NOMO-1 treated with DMSO at 0.1 percent for 48 hours (cell line): Measurements from ENCODE around the gene ISG20.

Source experiments
- DNase-seq: peaks from one replicate; lab custom pipeline; 2025; ENCODE audit not compliant: unreplicated experiment; lab: John Stamatoyannopoulos, UW

ISG20 gene

DNA sequence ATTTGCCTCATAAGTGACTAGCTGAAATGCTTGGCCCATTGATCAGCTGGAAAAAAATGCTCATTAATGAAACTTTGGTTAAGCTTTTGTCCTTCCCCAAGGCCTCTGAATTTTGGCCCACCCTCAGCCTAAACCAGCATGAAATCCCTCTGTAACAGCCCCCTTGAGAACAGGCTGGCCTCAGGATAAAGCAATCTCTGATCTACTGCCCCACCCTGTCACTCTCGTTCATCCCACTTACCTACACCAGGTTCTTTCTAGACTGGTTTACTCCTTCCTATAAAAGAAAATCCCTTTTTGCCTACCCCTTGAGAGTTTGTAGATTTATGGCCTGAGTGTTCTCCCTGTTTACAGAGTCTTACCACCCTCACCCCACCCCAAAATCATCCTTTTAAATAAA, 21.0 kb upstream of the ISG20 start:
- no peak for DNase-seq

DNA sequence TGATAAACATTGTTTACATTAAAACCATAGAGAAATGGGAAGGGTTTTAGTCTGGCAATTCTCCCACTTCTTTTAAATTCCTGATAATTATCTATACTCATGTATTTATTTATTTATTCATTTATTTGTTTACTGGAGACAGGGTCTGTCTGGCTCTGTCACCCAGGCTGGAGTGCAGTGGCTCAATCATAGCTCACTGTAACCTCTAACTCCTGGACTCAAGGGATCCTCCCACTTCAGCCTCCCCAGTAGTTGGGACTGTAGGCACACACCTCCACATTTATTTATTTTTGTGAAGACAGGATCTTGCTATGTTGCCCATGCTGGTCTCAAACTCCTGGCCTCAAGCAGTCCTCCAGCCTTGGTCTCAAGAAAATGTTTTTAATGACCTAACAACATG, 20.1 kb upstream of the ISG20 start:
- no peak for DNase-seq

DNA sequence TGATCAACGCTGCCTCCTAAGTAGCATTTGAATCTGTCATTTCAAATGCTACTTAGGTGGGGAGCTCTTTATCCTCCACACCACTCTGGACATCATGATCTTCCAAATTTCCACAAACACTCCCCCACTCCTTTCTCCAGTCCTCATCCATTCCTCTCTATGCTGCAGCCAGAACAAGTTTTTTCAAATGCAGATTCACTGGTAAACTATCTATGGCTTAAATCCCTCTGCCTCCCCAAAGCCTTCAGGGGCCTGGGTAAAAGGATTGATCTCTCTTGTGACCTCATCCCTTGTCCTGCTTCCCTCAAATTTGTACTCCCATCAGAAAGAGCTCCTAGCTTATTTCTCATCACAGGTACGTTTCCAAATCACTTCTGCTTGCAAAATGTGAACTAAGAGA, 19.0 kb upstream of the ISG20 start:
- no peak for DNase-seq

DNA sequence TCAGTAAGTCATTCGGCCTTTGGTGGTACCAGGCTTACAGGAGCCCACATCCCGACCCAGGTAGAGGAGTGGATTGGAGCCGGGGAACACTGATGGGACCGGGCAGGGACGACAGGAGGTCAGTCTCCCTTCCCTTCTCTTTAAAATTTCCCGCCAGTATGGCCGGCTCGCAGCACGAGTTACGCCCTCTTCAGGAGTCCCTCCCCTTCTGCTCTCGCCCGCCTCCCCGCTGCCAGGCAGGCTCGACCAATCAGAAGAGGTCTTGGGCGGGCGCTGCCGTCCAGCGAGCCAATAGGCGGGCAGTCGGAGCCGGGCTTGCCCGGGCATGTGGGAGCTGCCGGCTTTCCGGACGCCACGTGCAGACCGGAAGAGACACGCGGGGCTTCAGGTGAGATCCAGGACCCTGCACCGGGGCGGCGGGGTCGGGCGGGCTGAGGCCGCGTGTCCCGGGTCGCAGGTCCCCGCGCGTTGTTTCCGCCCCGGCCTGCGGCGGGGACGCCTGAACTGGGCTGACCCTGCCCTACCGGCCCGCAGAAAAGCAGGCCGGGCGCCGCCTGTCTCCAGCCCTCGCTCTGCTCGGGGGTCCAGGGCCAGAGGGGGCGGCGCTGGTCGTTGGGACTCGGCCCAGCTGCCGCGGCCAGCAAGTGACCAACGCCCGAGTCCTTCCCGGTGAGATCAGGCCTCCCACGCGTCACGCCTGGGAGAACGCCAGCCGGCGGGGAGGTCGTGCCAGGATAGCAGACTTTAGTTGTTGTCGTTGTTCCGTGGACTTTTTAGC, 17.6 kb upstream of the ISG20 start, which contains the start of gene AEN:
Gene AEN (plus strand): TSS at position 346 of the 778 bp plus-strand sequence. CDS start 4,870 bp downstream, outside the sequence.
- peak; percentile 93 for DNase-seq

DNA sequence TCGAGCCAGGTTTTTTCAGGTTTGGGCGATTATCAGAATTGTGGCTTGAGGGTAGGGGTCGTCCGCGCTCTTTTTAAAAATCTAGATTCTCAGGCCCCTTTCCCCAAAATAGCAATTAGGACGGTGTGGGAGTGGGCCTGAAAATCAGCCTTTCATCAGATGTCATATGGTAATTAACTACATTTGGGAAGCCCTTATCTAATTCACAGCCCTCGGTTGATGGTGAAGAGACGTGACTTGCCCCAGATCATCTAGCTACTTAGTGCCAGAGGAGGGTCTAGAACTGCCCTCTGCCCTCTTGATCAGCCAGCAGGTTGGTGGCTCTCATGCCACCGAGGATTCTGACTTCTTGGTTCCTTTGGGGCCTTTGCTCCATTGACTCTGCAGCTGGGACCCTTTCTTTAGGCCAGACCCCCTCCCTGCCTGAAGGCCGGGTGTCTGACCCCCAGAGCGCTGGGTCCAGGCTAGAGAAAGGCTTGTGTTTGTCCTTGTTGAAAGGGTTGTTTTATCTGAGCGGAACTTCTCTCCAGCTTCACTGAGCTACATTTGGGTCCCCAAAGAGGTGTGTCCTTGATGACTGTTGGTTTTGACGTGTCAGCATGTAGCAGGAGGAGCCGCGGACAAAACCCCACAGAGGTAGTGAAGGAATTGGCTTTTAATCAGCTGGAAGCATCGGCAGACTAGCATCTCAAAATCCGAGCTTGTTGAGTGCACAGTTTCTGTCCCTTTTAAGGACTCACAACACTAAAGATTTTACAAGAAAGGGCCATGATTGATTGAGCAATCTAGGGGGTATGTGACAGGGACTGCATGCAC, 16.8 kb upstream of the ISG20 start:
- peak; percentile 60 for DNase-seq

DNA sequence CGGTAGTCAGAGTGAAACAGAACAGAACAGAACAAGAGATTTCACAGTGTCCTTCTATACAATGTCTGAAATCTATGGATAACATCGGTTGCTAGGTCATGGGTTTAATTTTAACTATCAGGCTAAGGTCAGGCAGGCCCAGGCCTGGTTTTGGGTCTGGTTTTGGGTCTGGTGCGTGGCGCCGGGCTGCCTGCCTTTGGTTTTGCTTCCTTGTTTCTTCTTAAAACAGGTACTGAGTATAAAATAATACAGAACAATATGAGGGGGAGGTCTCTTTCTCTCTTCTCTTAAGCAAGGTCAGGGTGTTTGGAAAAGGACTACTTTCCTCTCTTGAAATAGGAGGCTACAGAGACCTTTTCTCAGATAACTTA, 16.2 kb upstream of the ISG20 start:
- DNase-seq: no peak

DNA sequence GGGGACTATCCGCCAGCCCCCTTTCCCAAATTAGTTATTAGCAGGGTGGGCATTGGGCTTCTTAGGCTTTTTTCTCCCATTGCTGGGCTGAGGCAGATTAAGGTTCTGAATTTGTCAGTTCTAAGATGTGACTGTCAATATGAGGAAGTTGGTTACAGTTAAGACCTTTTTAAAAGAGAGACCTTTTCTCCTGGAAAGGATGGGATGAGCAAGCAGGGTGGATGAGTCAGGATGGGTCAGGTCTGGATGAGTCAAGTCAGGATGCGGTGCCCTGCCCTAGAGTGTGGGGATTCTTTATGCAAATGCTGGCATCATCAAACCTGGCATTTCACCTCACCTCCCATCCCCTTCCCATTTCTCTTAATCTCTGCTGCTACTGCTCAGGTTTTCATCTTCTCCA, 15.8 kb upstream of the ISG20 start:
- DNase-seq: peak; percentile 7

DNA sequence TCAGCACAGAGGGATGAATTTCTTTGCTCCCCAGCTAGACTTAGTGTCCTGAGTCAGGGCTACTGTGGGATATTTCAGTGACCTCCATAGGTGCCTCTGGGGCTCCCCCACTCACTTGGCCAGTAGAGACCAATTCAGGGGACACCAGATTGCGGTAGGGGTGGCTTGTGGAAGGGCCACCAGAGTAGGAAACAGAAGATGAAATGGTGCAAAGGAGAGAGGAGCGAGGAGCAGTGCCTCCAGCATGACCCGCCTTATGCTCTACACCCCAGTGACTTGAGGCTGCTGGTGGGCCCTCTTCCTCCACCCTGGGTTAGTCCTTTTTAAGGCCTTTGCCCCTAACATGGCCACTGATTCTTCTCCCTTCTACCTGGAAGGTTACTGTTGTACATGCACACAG, 15.2 kb upstream of the ISG20 start:
- DNase-seq: no peak

DNA sequence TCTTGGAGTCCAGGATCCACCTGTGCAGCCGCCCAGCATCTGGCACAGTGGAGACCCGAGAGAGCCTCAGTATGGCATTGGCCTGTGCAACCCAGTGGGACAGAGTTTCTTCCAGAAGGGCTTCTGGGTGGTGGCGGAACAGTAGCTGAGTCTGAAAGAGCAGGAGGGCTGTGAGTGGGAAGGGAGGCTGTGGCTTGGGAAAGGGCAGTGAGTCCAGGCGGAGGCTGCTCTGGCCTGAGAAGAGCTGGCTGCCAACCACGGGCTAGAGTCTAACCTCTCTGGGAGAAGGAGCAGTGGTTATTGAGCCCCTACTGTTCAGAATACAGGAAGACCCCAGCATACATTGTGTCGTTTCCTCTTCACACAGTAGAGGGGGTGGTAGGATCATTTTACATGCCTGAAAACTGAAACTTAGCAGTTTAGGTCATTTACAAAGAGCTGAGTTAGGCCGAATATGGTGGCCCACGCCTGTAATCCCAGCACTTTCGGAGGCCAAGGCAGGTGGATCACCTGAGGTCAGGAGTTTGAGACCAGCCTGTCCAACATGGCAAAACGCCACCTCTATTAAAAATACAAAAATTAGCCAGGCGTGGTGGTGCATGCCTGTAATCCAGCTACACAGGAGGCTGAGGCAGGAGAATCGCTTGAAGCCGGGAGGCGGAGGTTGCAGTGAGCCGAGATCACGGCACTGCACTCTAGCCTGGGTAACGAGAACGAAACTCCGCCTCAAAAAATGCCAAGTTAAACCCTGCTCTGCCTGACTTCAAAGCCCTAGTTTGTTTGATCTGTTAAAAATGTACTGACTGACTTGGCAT, 14.5 kb upstream of the ISG20 start:
- DNase-seq: no peak

DNA sequence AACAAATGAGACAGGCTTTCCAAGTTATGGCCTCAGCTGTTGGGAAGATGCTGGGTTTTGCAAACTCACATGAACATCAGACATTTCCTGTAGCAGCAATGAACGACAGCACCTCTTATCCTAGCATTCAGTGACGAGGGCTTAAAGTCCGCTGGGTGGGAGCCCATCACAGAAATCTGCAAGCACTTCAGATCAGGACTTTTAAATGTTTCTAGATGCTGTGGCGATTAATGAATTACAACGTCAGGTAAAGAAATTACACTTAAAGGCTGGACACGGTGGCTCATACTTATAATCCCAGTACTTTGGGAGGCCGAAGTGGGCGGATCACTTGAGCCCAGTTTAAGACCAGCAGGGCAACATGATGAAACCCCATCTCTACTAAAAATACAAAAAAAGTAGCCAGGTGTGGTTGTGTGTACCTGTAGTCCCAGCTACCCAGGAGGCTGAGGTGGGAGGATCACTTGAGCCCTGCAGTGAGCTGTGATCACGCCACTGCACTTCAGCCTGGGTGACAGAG, 13.8 kb upstream of the ISG20 start:
- no peak for DNase-seq

DNA sequence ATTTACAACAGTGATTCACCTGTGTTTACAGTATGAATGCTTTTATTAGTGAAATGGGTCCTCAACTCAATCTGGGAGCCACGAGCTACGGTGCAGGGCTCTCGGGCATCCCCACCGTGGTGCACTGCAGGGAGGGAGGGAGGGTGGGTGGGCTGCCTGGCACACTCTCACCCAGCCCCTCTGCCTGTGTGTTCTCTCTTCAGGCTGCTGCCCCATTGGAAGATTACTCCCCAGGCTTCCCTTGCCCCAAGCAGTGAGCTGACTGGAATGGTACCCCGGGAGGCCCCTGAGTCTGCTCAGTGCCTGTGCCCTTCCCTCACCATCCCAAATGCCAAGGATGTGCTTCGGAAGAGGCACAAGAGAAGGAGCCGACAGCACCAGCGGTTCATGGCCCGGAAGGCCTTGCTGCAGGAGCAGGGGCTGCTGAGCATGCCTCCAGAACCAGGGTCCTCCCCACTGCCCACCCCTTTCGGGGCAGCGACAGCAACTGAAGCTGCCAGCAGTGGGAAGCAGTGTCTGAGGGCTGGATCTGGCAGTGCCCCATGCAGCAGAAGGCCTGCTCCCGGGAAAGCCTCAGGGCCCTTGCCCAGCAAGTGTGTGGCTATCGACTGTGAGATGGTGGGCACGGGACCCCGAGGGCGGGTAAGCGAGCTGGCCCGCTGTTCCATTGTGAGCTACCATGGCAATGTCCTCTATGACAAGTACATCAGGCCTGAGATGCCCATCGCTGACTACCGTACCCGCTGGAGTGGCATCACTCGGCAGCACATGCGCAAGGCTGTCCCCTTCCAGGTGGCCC, 12.7 kb upstream of the ISG20 start:
- DNase-seq: no peak

DNA sequence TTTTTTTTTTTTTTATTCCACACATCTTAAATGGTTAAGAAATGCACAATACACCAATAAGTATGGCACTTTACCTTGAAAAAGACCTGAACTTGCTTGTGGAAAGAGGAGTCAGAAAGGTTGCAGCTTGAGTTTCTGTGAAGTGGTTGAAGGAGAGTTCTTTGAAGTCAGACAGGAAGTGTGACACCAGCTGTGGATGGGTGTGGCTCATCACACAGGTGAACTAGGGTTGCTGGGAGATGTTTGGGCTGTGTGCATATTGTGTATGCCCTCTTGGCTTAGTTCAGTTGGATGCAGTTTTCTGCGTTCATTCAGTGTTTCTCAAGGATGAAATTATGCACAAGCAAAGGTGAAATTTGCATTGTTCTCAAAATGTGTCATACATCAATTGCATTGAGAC, 11.4 kb upstream of the ISG20 start:
- DNase-seq: no peak

DNA sequence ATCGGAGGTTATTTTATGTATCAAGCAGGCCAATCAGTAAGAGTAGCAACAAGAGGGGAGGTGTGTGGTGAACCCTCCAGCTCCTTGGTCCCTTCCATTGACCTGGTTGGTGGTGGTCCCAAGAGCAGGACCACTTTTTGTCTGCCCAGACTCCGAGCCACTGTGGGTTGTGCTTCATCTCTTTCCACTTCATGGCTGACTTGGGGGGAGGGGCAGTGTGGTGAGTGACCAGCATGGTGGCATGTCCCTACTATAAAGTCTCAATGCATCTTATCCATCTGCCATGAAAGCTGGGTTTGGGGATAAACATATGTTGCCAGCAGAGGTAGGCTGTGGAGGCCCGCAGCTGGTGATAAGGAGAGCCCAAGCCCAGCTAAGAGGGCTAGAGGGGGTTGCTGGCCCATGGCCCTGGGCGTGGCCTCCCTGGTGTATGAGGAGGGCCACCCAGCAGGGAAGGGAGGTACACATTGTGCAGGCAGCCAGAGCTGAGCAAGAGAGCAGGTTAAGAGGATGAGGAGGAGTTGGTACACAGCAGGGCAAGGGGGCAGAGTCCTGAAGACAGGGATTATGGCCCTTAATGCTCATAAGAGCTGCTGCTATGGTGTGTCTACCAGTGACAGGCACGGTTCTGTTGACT, 10.7 kb upstream of the ISG20 start:
- DNase-seq: no peak

DNA sequence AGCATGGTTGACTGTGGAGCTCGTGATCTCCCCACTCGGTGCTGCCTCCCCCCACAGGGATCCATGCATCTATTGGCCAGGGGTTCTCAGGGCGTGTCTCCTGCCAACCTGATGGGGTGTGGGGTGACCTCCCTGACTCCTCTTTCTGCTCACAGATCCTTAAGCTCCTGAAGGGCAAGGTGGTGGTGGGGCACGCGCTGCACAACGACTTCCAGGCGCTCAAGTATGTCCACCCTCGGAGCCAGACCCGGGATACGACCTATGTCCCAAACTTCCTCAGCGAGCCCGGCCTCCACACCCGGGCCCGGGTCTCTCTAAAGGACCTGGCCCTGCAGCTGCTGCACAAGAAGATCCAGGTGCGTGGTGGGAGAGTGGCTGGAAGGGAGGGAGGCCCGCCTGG, 9.7 kb upstream of the ISG20 start:
- no peak for DNase-seq

DNA sequence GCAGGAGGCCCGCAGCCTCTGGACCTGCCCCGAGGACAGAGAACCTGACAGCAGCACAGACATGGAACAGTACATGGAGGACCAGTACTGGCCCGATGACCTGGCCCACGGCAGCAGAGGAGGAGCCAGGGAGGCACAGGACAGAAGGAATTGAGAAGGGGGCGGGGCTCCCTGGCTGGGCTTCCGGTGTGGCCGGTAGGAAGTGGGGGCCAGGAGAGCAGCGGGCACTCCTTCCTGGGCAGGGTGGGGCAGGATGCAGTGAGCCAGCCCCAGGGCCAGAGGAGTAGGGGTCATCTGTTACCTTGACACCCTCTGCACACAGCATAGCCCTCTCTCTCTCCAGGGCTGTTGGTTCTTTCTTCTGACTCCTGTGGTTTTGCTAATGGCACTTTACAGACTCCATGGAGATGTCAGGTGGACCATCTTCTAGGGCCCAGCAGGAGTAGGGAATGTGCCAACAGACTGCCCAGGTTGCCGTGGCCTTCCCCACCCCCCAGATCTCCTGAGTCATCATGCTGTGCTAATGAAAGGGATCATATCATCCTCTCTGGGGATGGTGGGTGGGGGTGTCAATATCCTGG, 8.6 kb upstream of the ISG20 start:
- DNase-seq: no peak

DNA sequence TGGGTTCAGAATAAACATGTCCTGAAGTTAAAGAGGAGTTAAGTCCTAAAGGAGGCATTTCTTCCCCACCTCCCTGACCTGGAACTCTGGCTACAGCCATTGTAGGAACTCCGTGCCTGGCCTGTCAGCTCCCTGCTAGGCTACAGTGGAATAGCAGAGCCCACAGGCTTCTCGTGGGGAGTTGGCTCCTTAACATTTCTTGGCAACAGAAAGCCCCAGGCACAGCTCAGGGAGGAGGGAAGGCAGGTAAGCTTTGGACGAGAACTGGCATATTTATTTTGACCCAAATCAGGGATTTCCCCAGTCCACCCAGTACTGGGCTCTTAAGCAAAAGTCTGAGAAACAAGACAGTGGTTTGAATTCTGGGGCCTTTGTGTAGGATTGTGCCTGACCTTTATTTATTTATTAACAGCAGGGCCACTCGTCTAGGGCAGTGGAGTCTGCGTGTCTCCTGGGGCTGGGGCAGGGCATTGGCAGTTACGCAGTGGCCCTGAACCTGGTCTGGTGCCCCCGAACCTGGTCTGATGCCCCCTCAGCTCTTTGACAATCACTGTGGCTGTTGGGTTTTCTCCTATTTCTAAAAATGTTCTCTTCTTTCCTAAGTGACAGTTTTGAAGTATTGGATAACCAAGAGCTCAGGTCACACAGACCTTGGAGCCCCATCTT, 7.9 kb upstream of the ISG20 start:
- DNase-seq: no peak

DNA sequence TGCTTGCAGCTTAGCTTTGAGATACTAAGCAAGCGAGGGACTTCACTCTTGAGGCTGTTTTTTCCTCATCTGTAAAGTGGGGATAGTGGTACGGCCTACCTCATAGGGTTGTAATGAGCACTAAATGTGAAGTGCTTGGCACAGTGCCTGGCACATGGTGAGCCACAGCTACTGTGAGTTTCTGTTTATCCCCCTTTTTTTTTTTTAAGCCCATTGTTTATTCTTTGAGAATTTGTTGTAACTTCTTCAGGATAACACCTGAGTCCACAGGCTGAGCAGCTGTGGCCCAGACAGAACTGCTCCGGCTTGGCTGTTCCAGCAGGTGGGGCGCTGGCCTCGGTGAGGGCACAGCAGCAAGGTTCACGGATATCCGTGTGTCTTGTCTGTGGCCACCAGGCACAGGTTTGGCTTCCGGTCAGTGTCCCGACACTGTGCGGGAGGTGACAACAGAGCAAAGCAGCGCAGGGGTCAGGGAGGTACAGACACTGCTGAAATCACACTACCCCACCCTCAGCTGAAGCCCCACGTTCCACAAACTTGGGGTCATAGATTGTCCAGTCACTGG, 7.3 kb upstream of the ISG20 start:
- no peak for DNase-seq

DNA sequence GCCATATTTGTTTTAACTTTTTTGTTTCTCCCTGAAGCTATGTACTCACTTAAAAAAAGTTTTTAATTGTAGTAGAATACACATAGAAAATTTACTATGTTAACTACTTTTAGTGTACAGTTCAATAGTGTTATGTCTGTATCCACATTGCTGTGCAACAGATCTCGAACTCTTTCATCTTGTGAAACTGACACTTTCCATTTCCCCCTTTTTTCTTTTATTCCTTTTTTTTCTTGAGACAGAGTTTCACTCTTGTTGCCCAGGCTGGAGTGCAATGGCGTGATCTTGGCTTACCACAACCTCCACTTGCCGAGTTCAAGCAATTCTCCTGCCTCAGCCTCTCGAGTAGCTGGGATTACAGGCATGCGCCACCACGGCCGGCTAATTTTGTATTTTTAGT, 6.0 kb upstream of the ISG20 start:
- DNase-seq: peak; percentile 55

DNA sequence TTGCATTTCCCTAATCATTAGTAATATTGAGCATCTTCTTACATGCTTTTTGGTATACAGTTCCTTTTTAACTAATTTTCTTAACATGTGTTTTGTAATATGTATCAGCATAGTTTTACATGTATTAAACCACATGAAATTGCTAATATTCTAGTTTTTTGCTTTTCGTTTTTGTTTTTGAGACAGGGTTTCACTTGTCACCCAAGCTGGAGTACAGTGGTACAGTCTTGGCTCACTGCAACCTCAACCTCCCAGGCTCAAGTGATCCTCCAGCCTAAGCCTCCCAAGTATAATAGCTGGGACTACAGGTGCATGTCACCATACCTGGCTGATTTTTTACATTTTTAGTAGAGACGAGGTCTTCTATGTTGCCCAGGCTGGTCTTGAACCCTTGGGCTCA, 4.4 kb upstream of the ISG20 start:
- DNase-seq: no peak
